ENCODE measurements around the gene SNTA1.
"Not testable (repeated sequence)": the region's sequence is repeated elsewhere in the genome, so short reads cannot be mapped to it uniquely, and the experiment has no call there.

The SNTA1 gene

GRCh38 chr20:33423875-33424274 lies 19.7 kb downstream of the SNTA1 start:
- DNase-seq, result not testable (repeated sequence)

- no peak for DNase-seq
These were observed 20.3 kb downstream of the SNTA1 start for GRCh38 chr20:33423141-33423834.

DNA sequence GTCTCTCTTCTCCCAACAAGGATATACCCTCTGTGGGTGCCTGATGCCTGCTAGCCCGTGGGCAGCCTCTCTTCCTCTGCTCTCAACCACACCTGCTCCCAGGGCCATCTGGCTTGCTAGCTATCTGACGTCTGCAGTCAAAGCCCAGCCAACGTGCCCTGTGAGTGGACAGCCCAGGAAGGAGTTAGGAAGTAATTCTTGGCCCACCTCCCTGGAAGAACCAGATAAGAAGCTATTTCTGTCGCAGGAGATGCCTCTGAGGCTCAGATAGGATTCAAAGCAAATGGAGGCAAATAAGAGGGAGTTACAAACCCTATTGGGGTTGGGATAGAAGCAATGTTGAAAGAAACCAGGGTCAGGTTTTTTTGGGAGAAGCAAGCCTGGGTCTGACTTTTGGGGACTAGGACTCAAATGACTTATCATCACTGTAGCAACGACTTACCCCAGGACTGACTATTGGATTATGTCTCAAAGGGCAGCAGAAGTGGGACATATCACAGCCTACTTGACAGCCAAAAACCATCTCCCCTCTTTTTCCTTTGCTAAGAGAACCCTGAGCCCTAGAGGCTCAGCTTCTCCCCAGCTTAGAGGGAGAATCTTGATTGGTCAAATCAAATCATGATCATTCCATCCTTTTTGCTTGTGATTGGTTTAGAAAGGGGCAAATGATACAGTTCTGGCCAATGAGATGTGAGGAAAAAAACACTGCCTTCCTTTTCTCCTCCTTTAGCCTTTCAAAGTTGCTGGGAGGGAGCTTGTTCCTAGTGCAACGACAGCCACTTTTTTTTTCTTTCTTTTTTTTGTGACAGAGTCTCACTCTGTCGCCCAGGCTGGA lies 24.2 kb downstream of the SNTA1 start:
- no peak for DNase-seq

GRCh38 chr20:33418033-33418432 lies 25.5 kb downstream of the SNTA1 start:
- DNase-seq, result no peak

- DNase-seq, result no peak
These were observed 27.6 kb downstream of the SNTA1 start for GRCh38 chr20:33415948-33416347.

DNA sequence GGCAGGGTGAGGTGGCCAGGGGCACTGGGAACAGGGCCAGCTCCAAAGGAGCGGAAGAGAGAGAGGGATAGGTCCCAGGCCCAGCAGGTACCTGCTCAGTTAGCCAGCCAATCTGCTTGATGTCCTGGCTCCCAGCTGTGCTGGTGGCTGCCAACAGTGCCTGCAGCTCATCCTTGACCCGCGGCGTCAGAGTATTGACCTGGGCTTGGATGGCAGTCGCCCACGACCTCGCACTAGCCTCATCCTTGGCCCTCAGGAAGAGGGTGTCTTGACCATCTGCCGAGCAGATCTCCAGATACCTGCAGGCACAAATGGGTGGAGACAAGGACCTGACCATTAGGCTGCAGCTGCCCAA lies 31.1 kb downstream of the SNTA1 start:
- DNase-seq, result no peak

GRCh38 chr20:33411711-33412483 lies 31.7 kb downstream of the SNTA1 start:
- DNase-seq, result no peak

GRCh38 chr20:33411242-33411641 lies 32.3 kb downstream of the SNTA1 start:
- no peak for DNase-seq

GRCh38 chr20:33410081-33410742 lies 33.4 kb downstream of the SNTA1 start:
- no peak for DNase-seq

DNA sequence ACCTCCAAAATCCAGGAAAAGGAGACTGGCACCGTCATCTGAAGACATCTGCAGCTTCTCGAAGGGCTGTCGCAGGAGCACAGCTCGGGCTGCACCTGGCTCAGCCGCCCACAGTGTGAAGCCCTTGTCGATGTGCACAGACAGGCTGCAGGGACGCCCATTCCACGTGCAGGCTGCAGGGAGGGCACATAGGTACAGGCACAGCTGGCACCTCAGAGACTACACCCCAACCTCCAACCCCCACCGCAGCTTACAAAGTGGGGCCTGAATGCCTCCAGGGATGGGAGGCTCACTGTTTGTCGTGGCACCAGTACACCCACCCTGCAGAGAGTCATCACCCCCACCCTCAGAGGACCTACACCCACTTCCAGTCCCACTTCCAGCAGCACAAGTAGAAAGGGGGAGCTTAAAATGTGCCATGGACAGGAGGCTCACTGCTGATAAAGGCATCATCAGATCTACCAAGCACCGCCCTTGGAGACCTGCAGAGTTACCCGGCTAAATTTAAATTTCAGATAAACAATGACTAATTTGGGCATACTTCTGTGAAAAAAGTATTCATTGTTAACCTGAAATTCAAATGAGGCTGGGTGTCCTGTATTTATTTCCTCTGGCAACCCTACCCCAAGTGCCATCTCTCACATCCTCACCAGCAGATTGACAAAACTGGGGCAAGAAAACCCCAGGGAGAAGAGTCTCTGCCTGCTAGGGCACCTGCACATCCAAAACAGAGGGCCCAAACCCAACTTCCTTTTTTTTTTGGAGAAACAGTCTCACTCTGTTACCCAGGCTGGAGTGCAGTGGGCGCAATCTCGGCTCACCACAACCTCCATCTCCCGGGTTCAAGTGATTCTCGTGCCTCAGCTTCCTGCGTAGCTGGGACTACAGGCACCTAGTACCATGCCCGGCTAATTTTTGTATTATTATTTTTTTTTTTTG lies 34.6 kb downstream of the SNTA1 start:
- no peak for DNase-seq

DNA sequence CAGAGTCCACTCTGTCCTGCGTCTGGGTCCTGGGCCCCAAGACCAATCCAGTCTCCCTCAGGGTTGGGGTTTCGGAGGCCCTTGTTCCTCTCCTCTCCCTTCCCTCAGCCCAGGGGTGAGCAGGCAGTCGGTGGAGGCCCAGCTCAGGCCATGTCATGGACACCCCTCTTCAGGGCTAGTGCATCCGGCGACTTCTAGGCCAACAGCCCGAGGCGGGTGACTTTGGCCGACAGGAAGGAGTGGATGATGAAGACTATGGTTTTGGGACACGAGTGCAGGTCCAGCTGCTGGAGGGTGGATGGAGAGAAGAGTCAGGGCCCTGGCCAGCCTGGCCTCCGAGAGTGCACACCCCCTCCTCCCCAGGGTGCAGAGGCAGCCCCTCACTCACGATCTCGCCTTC lies 35.2 kb downstream of the SNTA1 start:
- DNase-seq, result no peak

- no peak for DNase-seq
These were observed 35.8 kb downstream of the SNTA1 start for GRCh38 chr20:33407796-33408195.

DNA sequence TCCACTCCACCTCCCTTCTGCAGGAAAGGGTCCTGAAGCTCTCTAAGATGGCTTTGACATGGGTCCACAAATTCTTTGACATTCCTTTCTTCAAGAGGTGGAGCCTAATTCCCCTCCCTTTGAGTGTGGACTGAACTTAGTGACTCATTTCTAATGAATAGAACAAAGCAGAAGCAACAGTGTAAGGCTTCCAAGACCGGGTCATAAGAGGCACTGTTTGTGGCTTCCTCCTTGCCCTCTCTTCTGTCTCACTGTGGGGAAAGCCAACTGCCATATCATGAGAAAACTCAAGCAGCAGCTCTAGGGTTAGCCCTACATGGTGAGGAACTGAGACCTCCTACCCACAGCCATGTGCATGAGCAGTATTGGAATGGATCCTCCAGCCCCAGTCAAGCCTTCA lies 36.3 kb downstream of the SNTA1 start:
- no peak for DNase-seq

DNA sequence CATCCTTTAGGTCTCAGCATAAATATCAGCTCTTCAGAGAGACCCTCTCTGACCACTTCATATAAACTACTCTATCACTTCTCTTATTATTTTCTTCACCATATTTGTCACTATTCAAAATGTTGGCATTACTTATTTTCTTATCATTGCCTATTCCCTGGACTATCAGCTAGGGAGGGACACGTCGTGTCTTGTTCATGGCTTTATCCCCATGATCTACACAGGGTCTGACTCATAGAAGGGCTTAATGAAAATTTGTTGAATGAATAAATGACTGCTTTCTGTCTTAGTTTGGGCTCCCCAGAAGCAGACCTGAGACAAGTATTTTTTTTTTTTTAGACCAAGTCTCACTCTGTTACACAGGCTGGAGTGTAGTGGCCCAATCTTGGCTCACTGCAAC lies 39.3 kb downstream of the SNTA1 start:
- DNase-seq, result no peak

DNA sequence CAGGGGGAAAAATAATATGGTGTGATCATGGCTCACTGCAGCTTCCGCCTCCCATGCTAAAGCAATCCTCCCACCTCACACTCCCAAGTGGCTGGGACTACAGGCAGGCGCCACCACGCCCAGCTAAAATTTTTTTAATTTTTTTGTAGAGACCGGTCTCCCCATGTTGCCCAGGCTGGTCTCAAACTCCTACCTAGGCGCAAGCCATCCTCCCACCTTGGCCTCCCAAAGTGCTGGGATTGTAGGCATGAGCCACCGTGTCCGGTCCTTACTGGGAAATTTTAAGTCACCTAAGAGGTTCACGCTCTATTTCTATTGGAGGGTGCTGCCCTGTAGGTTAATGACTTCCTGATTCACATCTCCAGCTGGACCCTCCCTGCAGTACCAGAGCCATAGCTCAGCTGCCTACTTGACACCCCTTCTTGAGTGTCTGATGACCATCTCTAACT lies 41.6 kb downstream of the SNTA1 start:
- DNase-seq, result no peak

DNA sequence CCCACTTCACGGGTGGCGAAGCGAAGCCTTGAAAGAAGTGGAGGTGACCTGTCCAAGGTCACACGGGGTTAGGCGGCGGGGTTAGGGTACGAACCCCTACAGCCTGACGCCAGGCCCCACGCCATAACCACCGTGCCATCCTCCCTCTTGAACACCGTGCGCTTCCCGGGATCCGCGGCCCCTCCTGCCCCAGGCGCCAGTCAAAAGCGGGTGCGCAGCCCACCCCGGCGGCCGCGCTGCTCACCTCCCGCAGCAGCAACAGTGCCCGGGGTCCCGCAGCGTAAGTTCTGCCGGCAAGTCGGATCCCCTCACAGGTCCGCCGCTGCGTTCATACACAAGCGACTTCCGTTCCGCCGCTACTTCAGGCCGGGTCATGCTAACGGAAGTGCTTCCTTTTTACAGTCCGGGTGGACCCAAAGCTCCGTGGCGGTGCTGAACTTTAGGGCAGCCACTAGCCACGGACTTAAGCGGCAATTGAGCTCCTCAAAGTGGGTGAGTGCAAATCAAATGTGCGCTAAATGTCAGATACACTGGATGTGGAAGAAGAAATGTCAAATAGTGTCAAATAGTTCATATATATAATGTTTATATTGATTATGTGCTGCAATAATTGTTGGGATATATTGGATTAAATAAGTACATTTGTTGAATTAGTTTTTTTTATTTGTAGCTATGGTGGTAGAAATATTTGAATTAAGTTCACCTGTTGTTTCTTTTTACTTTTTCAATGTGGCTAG lies 42.2 kb downstream of the SNTA1 start, which contains the start of gene CDK5RAP1:
CDK5RAP1 (minus strand) TSS at position 336 of the 737 bp plus-strand sequence. CDS start 4,455 bp downstream, outside the sequence.
- DNase-seq, result peak; percentile 23

- no peak for DNase-seq
These were observed 42.8 kb downstream of the SNTA1 start for GRCh38 chr20:33400812-33401183.

- no peak for DNase-seq
These were observed 43.6 kb downstream of the SNTA1 start for GRCh38 chr20:33399924-33400323.

DNA sequence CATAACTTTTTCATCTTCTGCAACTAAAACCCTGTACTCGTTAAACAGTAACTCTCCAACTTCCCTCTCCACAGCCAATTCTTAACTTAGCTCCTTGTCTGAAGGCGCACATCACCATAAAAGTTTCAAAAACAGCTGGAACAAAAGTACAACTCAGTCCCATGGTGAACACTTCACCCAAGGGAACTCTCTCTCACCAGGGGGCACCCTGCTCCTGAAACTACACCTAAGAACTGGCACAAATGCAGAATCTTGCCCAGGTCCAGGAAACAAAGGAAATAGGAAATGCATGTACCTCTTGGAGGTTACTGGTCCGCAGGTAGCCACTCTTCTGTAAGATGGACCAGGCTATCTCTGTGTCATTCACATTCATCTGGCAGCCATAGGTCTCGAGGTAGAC lies 48.8 kb downstream of the SNTA1 start:
- no peak for DNase-seq

DNA sequence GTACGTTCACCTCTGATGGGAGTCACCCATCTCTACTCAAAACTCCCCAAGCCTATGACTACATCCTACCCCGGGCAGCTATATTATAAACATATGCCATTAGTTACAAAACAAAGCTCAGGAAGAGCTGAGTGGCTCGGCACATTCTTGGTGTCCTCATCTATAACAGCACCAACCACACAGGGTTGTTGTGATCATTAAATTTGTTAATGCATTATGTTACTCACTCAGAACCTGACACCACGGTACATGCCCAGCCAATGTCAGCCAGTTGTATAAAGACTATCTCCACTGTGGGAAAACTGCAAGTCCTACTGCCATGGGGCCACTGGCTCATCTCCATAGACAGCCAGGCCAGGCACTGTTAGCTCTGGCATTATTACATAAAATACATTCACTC lies 50.0 kb downstream of the SNTA1 start:
- no peak for DNase-seq
